Measurements from ENCODE around the gene ZNF213.
A peak's percentile ranks its signal among the peaks of the same experiment; 100 is the strongest.

ZNF213 gene

GRCh38 chr16:3089717-3090592, 44.9 kb upstream of the ZNF213 start:
- Histone ChIP-seq H3K79me1 (ENCODE audit: low read depth, low read length) (peaks cover 1% of the 10 kb centered on the region), H3K4ac (ENCODE audit: low read length) (no peak overlapping the region), H3K18ac (ENCODE audit: low read length) (no peak overlapping the region), H3K36me3 (replicated peaks in 1 of 2; ENCODE audit: control insufficient read depth in 2 of 2, insufficient read depth in 2 of 2, low read length in 2 of 2) (no peaks in the 10 kb centered on the region), H3K4me3 (ENCODE audit: low read length in 2 of 2) (no peak overlapping the region), H3K14ac (ENCODE audit: low read length) (peak overlapping the region; percentile 56), H2AK5ac (ENCODE audit: low read depth, low read length) (peak overlapping the region; percentile 35), H3K9me3 (replicated peaks in 1 of 2; ENCODE audit: control insufficient read depth in 2 of 2, insufficient read depth in 1 of 2, low read depth in 1 of 2, low read length in 2 of 2) (no peaks in the 10 kb centered on the region), H2BK12ac (ENCODE audit: low read length) (peak overlapping the region; percentile 63), H2BK15ac (ENCODE audit: low read length) (no peak overlapping the region), H4K91ac (ENCODE audit: low read depth, low read length, poor library complexity) (no peak overlapping the region), H3K4me2 (ENCODE audit: insufficient read depth, low read length, poor library complexity, severe bottlenecking) (no peak overlapping the region), H3K9ac (ENCODE audit: low read depth, low read length, poor library complexity) (no peak overlapping the region), H2BK120ac (ENCODE audit: low read depth, low read length) (no peak overlapping the region), H2BK5ac (ENCODE audit: low read length) (no peak overlapping the region), H3K23ac (ENCODE audit: low read depth, low read length, poor library complexity) (no peak overlapping the region), H3K4me1 (ENCODE audit: control insufficient read depth in 2 of 2, insufficient read depth in 1 of 2, low read depth in 1 of 2, low read length in 2 of 2) (peaks cover 14 to 19% of the 10 kb centered on the region in 2 donors), H2AFZ (ENCODE audit: low read length) (no peak overlapping the region), H4K8ac (ENCODE audit: low read depth, low read length) (no peak overlapping the region), H3K27me3 (ENCODE audit: control insufficient read depth in 3 of 3, insufficient read depth in 3 of 3, low read depth in 1 of 3, low read length in 3 of 3) (peaks cover 0 to 8% (median 0%) of the 10 kb centered on the region in 3 experiments), H3K27ac (replicated peaks; ENCODE audit: low read length) (no peak overlapping the region)
- DNase-seq (ENCODE audit: low spot score), result no peak
- no CpG with 5 or more reads among the region's 81 CpGs for WGBS, 2 donors (ENCODE audit: extremely low coverage in 2 of 2, insufficient read length in 2 of 2, insufficient replicate concordance in 1 of 2)

GRCh38 chr16:3091551-3091950, 43.3 kb upstream of the ZNF213 start:
- H2BK12ac ChIP-seq (ENCODE audit: low read length), result no peak overlapping the region
- no peak overlapping the region for H3K14ac ChIP-seq (ENCODE audit: low read length)
- no peak overlapping the region for H2AFZ ChIP-seq (ENCODE audit: low read length)
- no peaks in the 10 kb centered on the region for H3K9me3 ChIP-seq (replicated peaks in 1 of 2; ENCODE audit: control insufficient read depth in 2 of 2, insufficient read depth in 1 of 2, low read depth in 1 of 2, low read length in 2 of 2)
- peaks cover 14 to 17% of the 10 kb centered on the region in 2 donors for H3K4me1 ChIP-seq (ENCODE audit: control insufficient read depth in 2 of 2, insufficient read depth in 1 of 2, low read depth in 1 of 2, low read length in 2 of 2)
- no peaks in the 10 kb centered on the region for H3K79me1 ChIP-seq (ENCODE audit: low read depth, low read length)
- H4K91ac ChIP-seq (ENCODE audit: low read depth, low read length, poor library complexity), result no peak overlapping the region
- DNase-seq (ENCODE audit: low spot score), result no peak
- WGBS, 2 donors (ENCODE audit: extremely low coverage in 2 of 2, insufficient read length in 2 of 2, insufficient replicate concordance in 1 of 2), result no CpG with 5 or more reads among the region's 8 CpGs
- no peak overlapping the region for H3K9ac ChIP-seq (ENCODE audit: low read depth, low read length, poor library complexity)
- H4K8ac ChIP-seq (ENCODE audit: low read depth, low read length), result no peak overlapping the region
- H2AK5ac ChIP-seq (ENCODE audit: low read depth, low read length), result no peak overlapping the region
- H3K4ac ChIP-seq (ENCODE audit: low read length), result no peak overlapping the region
- H3K27ac ChIP-seq (replicated peaks; ENCODE audit: low read length), result no peak overlapping the region
- no peak overlapping the region for H2BK120ac ChIP-seq (ENCODE audit: low read depth, low read length)
- H3K27me3 ChIP-seq (ENCODE audit: control insufficient read depth in 3 of 3, insufficient read depth in 3 of 3, low read depth in 1 of 3, low read length in 3 of 3), result peaks cover 0 to 5% (median 0%) of the 10 kb centered on the region in 3 experiments
- no peak overlapping the region for H2BK15ac ChIP-seq (ENCODE audit: low read length)
- H3K23ac ChIP-seq (ENCODE audit: low read depth, low read length, poor library complexity), result no peak overlapping the region
- no peak overlapping the region for H3K4me2 ChIP-seq (ENCODE audit: insufficient read depth, low read length, poor library complexity, severe bottlenecking)
- no peaks in the 10 kb centered on the region for H3K36me3 ChIP-seq (replicated peaks in 1 of 2; ENCODE audit: control insufficient read depth in 2 of 2, insufficient read depth in 2 of 2, low read length in 2 of 2)
- no peak overlapping the region for H3K4me3 ChIP-seq (ENCODE audit: low read length in 2 of 2)
- no peak overlapping the region for H3K18ac ChIP-seq (ENCODE audit: low read length)
- H2BK5ac ChIP-seq (ENCODE audit: low read length), result no peak overlapping the region

- no peak overlapping the region for H3K14ac ChIP-seq (ENCODE audit: low read length)
- no peak for DNase-seq (ENCODE audit: low spot score)
- H2BK12ac ChIP-seq (ENCODE audit: low read length), result no peak overlapping the region
- H3K18ac ChIP-seq (ENCODE audit: low read length), result peak overlapping the region; percentile 65
- no peaks in the 10 kb centered on the region for H3K36me3 ChIP-seq (replicated peaks in 1 of 2; ENCODE audit: control insufficient read depth in 2 of 2, insufficient read depth in 2 of 2, low read length in 2 of 2)
- H3K27ac ChIP-seq (replicated peaks; ENCODE audit: low read length), result no peak overlapping the region
- H3K9ac ChIP-seq (ENCODE audit: low read depth, low read length, poor library complexity), result no peak overlapping the region
- H3K4me3 ChIP-seq (ENCODE audit: low read length in 2 of 2), result no peak overlapping the region
- H3K27me3 ChIP-seq (ENCODE audit: control insufficient read depth in 3 of 3, insufficient read depth in 3 of 3, low read depth in 1 of 3, low read length in 3 of 3), result peaks cover 0 to 5% (median 3%) of the 10 kb centered on the region in 3 experiments
- no peak overlapping the region for H4K91ac ChIP-seq (ENCODE audit: low read depth, low read length, poor library complexity)
- peaks cover 9 to 11% of the 10 kb centered on the region in 2 donors for H3K4me1 ChIP-seq (ENCODE audit: control insufficient read depth in 2 of 2, insufficient read depth in 1 of 2, low read depth in 1 of 2, low read length in 2 of 2)
- no peaks in the 10 kb centered on the region for H3K79me1 ChIP-seq (ENCODE audit: low read depth, low read length)
- no peaks in the 10 kb centered on the region for H3K9me3 ChIP-seq (replicated peaks in 1 of 2; ENCODE audit: control insufficient read depth in 2 of 2, insufficient read depth in 1 of 2, low read depth in 1 of 2, low read length in 2 of 2)
- H2AK5ac ChIP-seq (ENCODE audit: low read depth, low read length), result peak overlapping the region; percentile 82
- peak overlapping the region; percentile 58 for H2AFZ ChIP-seq (ENCODE audit: low read length)
- H3K23ac ChIP-seq (ENCODE audit: low read depth, low read length, poor library complexity), result peak overlapping the region; percentile 43
- H2BK120ac ChIP-seq (ENCODE audit: low read depth, low read length), result no peak overlapping the region
- no CpG with 5 or more reads among the region's 20 CpGs for WGBS, 2 donors (ENCODE audit: extremely low coverage in 2 of 2, insufficient read length in 2 of 2, insufficient replicate concordance in 1 of 2)
- H3K4ac ChIP-seq (ENCODE audit: low read length), result no peak overlapping the region
- no peak overlapping the region for H2BK5ac ChIP-seq (ENCODE audit: low read length)
- H4K8ac ChIP-seq (ENCODE audit: low read depth, low read length), result no peak overlapping the region
- peak overlapping the region; percentile 67 for H2BK15ac ChIP-seq (ENCODE audit: low read length)
- no peak overlapping the region for H3K4me2 ChIP-seq (ENCODE audit: insufficient read depth, low read length, poor library complexity, severe bottlenecking)
These were observed 42.3 kb upstream of the ZNF213 start for GRCh38 chr16:3092501-3092941.

- no CpG with 5 or more reads among the region's 22 CpGs for WGBS, 2 donors (ENCODE audit: extremely low coverage in 2 of 2, insufficient read length in 2 of 2, insufficient replicate concordance in 1 of 2)
- no peak overlapping the region for H3K14ac ChIP-seq (ENCODE audit: low read length)
- no peak overlapping the region for H2BK120ac ChIP-seq (ENCODE audit: low read depth, low read length)
- H3K4me3 ChIP-seq (ENCODE audit: low read length in 2 of 2), result no peak overlapping the region
- no peak overlapping the region for H3K23ac ChIP-seq (ENCODE audit: low read depth, low read length, poor library complexity)
- H3K4me1 ChIP-seq (ENCODE audit: control insufficient read depth in 2 of 2, insufficient read depth in 1 of 2, low read depth in 1 of 2, low read length in 2 of 2), result peaks cover 18 to 23% of the 10 kb centered on the region in 2 donors
- no peak overlapping the region for H3K9ac ChIP-seq (ENCODE audit: low read depth, low read length, poor library complexity)
- H3K27me3 ChIP-seq (ENCODE audit: control insufficient read depth in 3 of 3, insufficient read depth in 3 of 3, low read depth in 1 of 3, low read length in 3 of 3), result peaks cover 0 to 20% (median 7%) of the 10 kb centered on the region in 3 experiments
- no peak overlapping the region for H3K18ac ChIP-seq (ENCODE audit: low read length)
- no peaks in the 10 kb centered on the region for H3K36me3 ChIP-seq (replicated peaks in 1 of 2; ENCODE audit: control insufficient read depth in 2 of 2, insufficient read depth in 2 of 2, low read length in 2 of 2)
- H4K8ac ChIP-seq (ENCODE audit: low read depth, low read length), result no peak overlapping the region
- no peak overlapping the region for H3K4me2 ChIP-seq (ENCODE audit: insufficient read depth, low read length, poor library complexity, severe bottlenecking)
- no peak overlapping the region for H2AK5ac ChIP-seq (ENCODE audit: low read depth, low read length)
- peaks cover 0 to 2% of the 10 kb centered on the region in 2 donors for H3K9me3 ChIP-seq (replicated peaks in 1 of 2; ENCODE audit: control insufficient read depth in 2 of 2, insufficient read depth in 1 of 2, low read depth in 1 of 2, low read length in 2 of 2)
- H3K27ac ChIP-seq (replicated peaks; ENCODE audit: low read length), result no peak overlapping the region
- H3K79me1 ChIP-seq (ENCODE audit: low read depth, low read length), result no peaks in the 10 kb centered on the region
- H4K91ac ChIP-seq (ENCODE audit: low read depth, low read length, poor library complexity), result no peak overlapping the region
- H3K4ac ChIP-seq (ENCODE audit: low read length), result no peak overlapping the region
- H2BK15ac ChIP-seq (ENCODE audit: low read length), result no peak overlapping the region
- H2AFZ ChIP-seq (ENCODE audit: low read length), result no peak overlapping the region
- DNase-seq (ENCODE audit: low spot score), result no peak
- H2BK5ac ChIP-seq (ENCODE audit: low read length), result no peak overlapping the region
- H2BK12ac ChIP-seq (ENCODE audit: low read length), result no peak overlapping the region
These were observed 40.4 kb upstream of the ZNF213 start for GRCh38 chr16:3094289-3095027.
